ENCODE results near the gene USP32.

- TF ChIP-seq, protein P1, sequence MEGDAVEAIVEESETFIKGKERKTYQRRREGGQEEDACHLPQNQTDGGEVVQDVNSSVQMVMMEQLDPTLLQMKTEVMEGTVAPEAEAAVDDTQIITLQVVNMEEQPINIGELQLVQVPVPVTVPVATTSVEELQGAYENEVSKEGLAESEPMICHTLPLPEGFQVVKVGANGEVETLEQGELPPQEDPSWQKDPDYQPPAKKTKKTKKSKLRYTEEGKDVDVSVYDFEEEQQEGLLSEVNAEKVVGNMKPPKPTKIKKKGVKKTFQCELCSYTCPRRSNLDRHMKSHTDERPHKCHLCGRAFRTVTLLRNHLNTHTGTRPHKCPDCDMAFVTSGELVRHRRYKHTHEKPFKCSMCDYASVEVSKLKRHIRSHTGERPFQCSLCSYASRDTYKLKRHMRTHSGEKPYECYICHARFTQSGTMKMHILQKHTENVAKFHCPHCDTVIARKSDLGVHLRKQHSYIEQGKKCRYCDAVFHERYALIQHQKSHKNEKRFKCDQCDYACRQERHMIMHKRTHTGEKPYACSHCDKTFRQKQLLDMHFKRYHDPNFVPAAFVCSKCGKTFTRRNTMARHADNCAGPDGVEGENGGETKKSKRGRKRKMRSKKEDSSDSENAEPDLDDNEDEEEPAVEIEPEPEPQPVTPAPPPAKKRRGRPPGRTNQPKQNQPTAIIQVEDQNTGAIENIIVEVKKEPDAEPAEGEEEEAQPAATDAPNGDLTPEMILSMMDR (IDR thresholded peaks at IDR 0.05 in 2 of 3, conservative IDR thresholded peaks at IDR 0.05 in 1 of 3; ENCODE audit: control insufficient read depth in 2 of 3, extremely low read depth in 1 of 3, insufficient read depth in 1 of 3, low read depth in 3 of 3, low read length in 3 of 3): no peak
- TF ChIP-seq EZH2 (IDR thresholded peaks at IDR 0.05; ENCODE audit: borderline replicate concordance, control insufficient read depth, low read depth, low read length) (no peak), MXI1 (IDR thresholded peaks at IDR 0.05; ENCODE audit: low read depth, low read length) (no peak), POLR2A (IDR thresholded peaks at IDR 0.05; ENCODE audit: low read depth, low read length) (no peak), DPF2 (IDR thresholded peaks at IDR 0.05) (no peak), EP300 (IDR thresholded peaks at IDR 0.05; ENCODE audit: borderline replicate concordance in 1 of 2, control insufficient read depth in 1 of 2, low read depth in 2 of 2, low read length in 2 of 2) (no peak), FOXM1 (IDR thresholded peaks at IDR 0.05; ENCODE audit: low read depth, low read length) (no peak), ZZZ3 (IDR thresholded peaks at IDR 0.05; ENCODE audit: control insufficient read depth, insufficient read length, low read depth) (no peak), CEBPZ (IDR thresholded peaks at IDR 0.05; ENCODE audit: low read depth, low read length) (no peak), POU2F2 (IDR thresholded peaks at IDR 0.05; ENCODE audit: borderline replicate concordance, low read depth, low read length) (no peak)
These were observed 143.2 kb downstream of the USP32 start for GRCh38 chr17:60248618-60249289.

Data from GM12878 (cell line).